ENCODE measurements around the gene MAP4K2.

DNA sequence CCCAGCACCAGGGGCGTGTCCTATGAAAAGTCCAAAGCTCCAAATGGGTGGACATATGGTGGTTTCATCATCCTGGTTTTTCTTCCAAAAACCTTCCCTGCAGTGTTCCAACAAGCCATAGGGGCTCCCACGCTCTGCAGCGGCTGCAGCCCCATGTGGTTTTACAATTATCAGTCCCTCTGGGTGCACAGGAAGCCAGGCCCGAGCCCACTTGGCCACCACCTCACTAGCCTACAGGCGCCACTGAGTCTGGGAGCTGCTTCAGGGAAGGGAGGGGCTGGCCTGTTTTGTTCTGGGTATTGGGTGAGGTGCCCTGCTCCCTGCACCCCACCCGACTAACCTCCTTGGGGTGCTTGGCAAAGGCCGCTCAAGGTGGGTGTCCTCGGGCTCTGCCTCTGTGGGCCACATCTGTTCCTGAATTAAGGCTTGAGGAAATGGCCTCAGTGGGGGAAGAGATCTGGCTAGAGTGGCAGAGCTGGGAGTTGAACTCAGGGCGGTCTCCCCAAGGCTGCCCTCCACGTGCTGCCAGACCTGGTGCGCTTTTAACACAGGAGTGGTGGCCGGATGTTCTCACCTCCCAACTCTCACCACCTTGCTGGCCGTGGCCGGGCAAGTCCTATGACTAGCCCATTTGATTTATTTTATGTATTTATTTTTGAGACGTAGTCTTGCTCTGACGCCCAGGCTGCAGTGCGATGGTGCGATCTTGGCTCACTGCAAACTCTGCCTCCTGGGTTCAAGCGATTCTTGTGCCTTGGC is 46.8 kb upstream of the MAP4K2 start:
- TF ChIP-seq, protein P1, sequence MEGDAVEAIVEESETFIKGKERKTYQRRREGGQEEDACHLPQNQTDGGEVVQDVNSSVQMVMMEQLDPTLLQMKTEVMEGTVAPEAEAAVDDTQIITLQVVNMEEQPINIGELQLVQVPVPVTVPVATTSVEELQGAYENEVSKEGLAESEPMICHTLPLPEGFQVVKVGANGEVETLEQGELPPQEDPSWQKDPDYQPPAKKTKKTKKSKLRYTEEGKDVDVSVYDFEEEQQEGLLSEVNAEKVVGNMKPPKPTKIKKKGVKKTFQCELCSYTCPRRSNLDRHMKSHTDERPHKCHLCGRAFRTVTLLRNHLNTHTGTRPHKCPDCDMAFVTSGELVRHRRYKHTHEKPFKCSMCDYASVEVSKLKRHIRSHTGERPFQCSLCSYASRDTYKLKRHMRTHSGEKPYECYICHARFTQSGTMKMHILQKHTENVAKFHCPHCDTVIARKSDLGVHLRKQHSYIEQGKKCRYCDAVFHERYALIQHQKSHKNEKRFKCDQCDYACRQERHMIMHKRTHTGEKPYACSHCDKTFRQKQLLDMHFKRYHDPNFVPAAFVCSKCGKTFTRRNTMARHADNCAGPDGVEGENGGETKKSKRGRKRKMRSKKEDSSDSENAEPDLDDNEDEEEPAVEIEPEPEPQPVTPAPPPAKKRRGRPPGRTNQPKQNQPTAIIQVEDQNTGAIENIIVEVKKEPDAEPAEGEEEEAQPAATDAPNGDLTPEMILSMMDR (conservative IDR thresholded peaks at IDR 0.05; ENCODE audit: low read depth in 2 of 2): no peak
- TF ChIP-seq EZH2phosphoT487 (IDR thresholded peaks at IDR 0.05; ENCODE audit: unreplicated experiment): no peak
- TF ChIP-seq EZH2 (IDR thresholded peaks at IDR 0.05; ENCODE audit: low read depth, unreplicated experiment): no peak
- no peak for TF ChIP-seq REST (IDR thresholded peaks at IDR 0.05; ENCODE audit: unreplicated experiment)
- TF ChIP-seq POLR2AphosphoS5 (IDR thresholded peaks at IDR 0.05; ENCODE audit: low read depth): no peak
